ENCODE data around the gene NPAT. TPM values are rescaled to one million over a fixed set of nuclear protein-coding genes. Genes with fewer than 3 reads are reported as not detected.

NPAT gene
- total and polyA plus RNA-seq, 10 of the 15 experiments (the other 5 are each of a cell fraction or from before 2014, with no cell fraction given) = 7.5 to 32.8 (median 20.1) TPM

DNA sequence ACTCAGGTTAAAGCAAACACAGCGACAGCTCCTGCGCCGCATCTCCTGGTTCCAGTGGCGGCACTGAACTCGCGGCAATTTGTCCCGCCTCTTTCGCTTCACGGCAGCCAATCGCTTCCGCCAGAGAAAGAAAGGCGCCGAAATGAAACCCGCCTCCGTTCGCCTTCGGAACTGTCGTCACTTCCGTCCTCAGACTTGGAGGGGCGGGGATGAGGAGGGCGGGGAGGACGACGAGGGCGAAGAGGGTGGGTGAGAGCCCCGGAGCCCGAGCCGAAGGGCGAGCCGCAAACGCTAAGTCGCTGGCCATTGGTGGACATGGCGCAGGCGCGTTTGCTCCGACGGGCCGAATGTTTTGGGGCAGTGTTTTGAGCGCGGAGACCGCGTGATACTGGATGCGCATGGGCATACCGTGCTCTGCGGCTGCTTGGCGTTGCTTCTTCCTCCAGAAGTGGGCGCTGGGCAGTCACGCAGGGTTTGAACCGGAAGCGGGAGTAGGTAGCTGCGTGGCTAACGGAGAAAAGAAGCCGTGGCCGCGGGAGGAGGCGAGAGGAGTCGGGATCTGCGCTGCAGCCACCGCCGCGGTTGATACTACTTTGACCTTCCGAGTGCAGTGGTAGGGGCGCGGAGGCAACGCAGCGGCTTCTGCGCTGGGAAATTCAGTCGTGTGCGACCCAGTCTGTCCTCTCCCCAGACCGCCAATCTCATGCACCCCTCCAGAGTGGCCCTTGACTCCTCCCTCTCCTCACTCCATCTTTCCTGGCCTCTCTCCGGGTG is at the start of gene NPAT, which contains the start of gene ATM (continued):
- TF ChIP-seq SMAD5 (IDR thresholded peaks at IDR 0.05; ENCODE audit: low read depth) = 0 out of 2 replicates have a peak, but pooled peaks have one; percentile 90
- TF ChIP-seq KAT2A (conservative IDR thresholded peaks at IDR 0.05; ENCODE audit: control insufficient read depth, low read depth, low read length) = no peak
- TF ChIP-seq MEF2B (IDR thresholded peaks at IDR 0.05; ENCODE audit: partially characterized antibody, poor library complexity, severe bottlenecking) = peak; percentile 11
- TF ChIP-seq BCL11A (IDR thresholded peaks at IDR 0.05; ENCODE audit: low read depth, low read length) = no peak
- TF ChIP-seq HDAC2 (IDR thresholded peaks at IDR 0.05) = 0 out of 2 replicates have a peak, but pooled peaks have one; percentile 38
- TF ChIP-seq POLR2AphosphoS5 (IDR thresholded peaks at IDR 0.05; ENCODE audit: low read length) = peak; percentile 67
- TF ChIP-seq DPF2 (IDR thresholded peaks at IDR 0.05) = peak; percentile 65
- TF ChIP-seq NFXL1 (IDR thresholded peaks at IDR 0.05; ENCODE audit: borderline replicate concordance) = no peak; the same call in 1 of the 2 replicates
- peak; percentile 95 for TF ChIP-seq MXI1 (IDR thresholded peaks at IDR 0.05; ENCODE audit: low read depth, low read length)
- no peak for TF ChIP-seq ZNF274 (IDR thresholded peaks at IDR 0.05; ENCODE audit: insufficient read depth, insufficient read length)
- TF ChIP-seq POU2F2 (IDR thresholded peaks at IDR 0.05; ENCODE audit: borderline replicate concordance, low read depth, low read length) = peak; percentile 88
- 0 out of 2 replicates have a peak, but pooled peaks have one; percentile 58 for TF ChIP-seq ASH2L (IDR thresholded peaks at IDR 0.05; ENCODE audit: borderline replicate concordance, low read depth)
- peak; percentile 70; the same call in 1 of the 2 replicates for TF ChIP-seq GATAD2B (conservative IDR thresholded peaks at IDR 0.05; ENCODE audit: low read depth)
- peak; percentile 24; the same call in 1 of the 2 replicates for TF ChIP-seq RELB (IDR thresholded peaks at IDR 0.05; ENCODE audit: low read depth)
- peak; percentile 35 for TF ChIP-seq USF2 (IDR thresholded peaks at IDR 0.05; ENCODE audit: borderline replicate concordance, low read depth, low read length)
- TF ChIP-seq PAX8 (IDR thresholded peaks at IDR 0.05) = no peak
- peak in 1 of 2 experiments; percentile 50; a peak in 2 of 4 replicates for TF ChIP-seq EP300 (IDR thresholded peaks at IDR 0.05; ENCODE audit: borderline replicate concordance in 1 of 2, control insufficient read depth in 1 of 2, low read depth in 2 of 2, low read length in 2 of 2)
- TF ChIP-seq, protein P1, sequence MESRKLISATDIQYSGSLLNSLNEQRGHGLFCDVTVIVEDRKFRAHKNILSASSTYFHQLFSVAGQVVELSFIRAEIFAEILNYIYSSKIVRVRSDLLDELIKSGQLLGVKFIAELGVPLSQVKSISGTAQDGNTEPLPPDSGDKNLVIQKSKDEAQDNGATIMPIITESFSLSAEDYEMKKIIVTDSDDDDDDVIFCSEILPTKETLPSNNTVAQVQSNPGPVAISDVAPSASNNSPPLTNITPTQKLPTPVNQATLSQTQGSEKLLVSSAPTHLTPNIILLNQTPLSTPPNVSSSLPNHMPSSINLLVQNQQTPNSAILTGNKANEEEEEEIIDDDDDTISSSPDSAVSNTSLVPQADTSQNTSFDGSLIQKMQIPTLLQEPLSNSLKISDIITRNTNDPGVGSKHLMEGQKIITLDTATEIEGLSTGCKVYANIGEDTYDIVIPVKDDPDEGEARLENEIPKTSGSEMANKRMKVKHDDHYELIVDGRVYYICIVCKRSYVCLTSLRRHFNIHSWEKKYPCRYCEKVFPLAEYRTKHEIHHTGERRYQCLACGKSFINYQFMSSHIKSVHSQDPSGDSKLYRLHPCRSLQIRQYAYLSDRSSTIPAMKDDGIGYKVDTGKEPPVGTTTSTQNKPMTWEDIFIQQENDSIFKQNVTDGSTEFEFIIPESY (IDR thresholded peaks at IDR 0.05) = no peak
- no peak for TF ChIP-seq SIX5 (IDR thresholded peaks at IDR 0.05; ENCODE audit: low read depth, low read length, severe bottlenecking)
- peak; percentile 54 for TF ChIP-seq USF1 (IDR thresholded peaks at IDR 0.05; ENCODE audit: borderline replicate concordance, extremely low read length, insufficient read depth, low read depth, low read length)
- no peak for TF ChIP-seq NFYA (IDR thresholded peaks at IDR 0.05; ENCODE audit: borderline replicate concordance, low read depth, low read length)
- TF ChIP-seq, protein P2, sequence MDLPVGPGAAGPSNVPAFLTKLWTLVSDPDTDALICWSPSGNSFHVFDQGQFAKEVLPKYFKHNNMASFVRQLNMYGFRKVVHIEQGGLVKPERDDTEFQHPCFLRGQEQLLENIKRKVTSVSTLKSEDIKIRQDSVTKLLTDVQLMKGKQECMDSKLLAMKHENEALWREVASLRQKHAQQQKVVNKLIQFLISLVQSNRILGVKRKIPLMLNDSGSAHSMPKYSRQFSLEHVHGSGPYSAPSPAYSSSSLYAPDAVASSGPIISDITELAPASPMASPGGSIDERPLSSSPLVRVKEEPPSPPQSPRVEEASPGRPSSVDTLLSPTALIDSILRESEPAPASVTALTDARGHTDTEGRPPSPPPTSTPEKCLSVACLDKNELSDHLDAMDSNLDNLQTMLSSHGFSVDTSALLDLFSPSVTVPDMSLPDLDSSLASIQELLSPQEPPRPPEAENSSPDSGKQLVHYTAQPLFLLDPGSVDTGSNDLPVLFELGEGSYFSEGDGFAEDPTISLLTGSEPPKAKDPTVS (IDR thresholded peaks at IDR 0.05; ENCODE audit: low read depth, low read length) = no peak
